HEK293 (cell line): ENCODE results near the gene SUPT5H.

ENCODE experiments used
- BCL11A ChIP-seq: fragments of 450-650 bp; formaldehyde crosslinking; IDR thresholded peaks from 2 replicates; pipeline ENCODE4 v1.5.1; 2016; ENCODE audit warnings: low read depth, missing biosample characterization, missing genetic modification characterization
- GLIS1 ChIP-seq: fragments of 450-650 bp; formaldehyde crosslinking; IDR thresholded peaks from 2 replicates; pipeline ENCODE4 v1.5.1; 2016; ENCODE audit warnings: missing biosample characterization, missing genetic modification characterization
- KLF8 ChIP-seq: fragments of 450-650 bp; formaldehyde crosslinking; IDR thresholded peaks from 2 replicates; pipeline ENCODE4 v1.5.1; 2016; ENCODE audit warnings: missing biosample characterization, missing genetic modification characterization
- PRDM1 ChIP-seq: fragments of 450-650 bp; formaldehyde crosslinking; IDR thresholded peaks from 2 replicates; pipeline ENCODE4; 2016; ENCODE audit warnings: missing biosample characterization, missing genetic modification characterization
- RBAK ChIP-seq: fragments of 450-650 bp; formaldehyde crosslinking; IDR thresholded peaks from 2 replicates; pipeline ENCODE4 v1.5.1; 2016; ENCODE audit warnings: missing biosample characterization, missing genetic modification characterization
- SP3 ChIP-seq: fragments of 450-650 bp; formaldehyde crosslinking; IDR thresholded peaks from 2 replicates; pipeline ENCODE4 v1.5.1; 2016; ENCODE audit warnings: missing biosample characterization, missing genetic modification characterization
- TCF7L2 ChIP-seq: IDR thresholded peaks from 2 replicates; pipeline ENCODE4 v1.6.1; 2011; ENCODE audit warnings: low read depth, mild to moderate bottlenecking, inconsistent platforms, low read length, moderate library complexity, borderline replicate concordance
- ZBTB17 ChIP-seq: fragments of 450-650 bp; formaldehyde crosslinking; IDR thresholded peaks from 2 replicates; pipeline ENCODE4 v1.5.1; 2016; ENCODE audit warnings: missing biosample characterization, missing genetic modification characterization
- ZNF121 ChIP-seq: fragments of 450-650 bp; formaldehyde crosslinking; IDR thresholded peaks from 2 replicates; pipeline ENCODE4 v1.5.1; 2016; ENCODE audit warnings: missing biosample characterization, missing genetic modification characterization
- ZNF155 ChIP-seq: fragments of 450-650 bp; formaldehyde crosslinking; IDR thresholded peaks from 2 replicates; pipeline ENCODE4 v1.5.1; 2016; ENCODE audit warnings: missing biosample characterization, missing genetic modification characterization
- ZNF184 ChIP-seq: fragments of 450-650 bp; IDR thresholded peaks from 2 replicates; pipeline ENCODE4 v1.5.1; 2018; ENCODE audit warnings: missing biosample characterization, mild to moderate bottlenecking, missing genetic modification characterization
- ZNF335 ChIP-seq: fragments of 450-650 bp; formaldehyde crosslinking; conservative IDR thresholded peaks from 2 replicates; pipeline ENCODE4 v1.5.1; 2016; ENCODE audit warnings: missing biosample characterization, missing genetic modification characterization
- ZNF394 ChIP-seq: fragments of 450-650 bp; formaldehyde crosslinking; IDR thresholded peaks from 2 replicates; pipeline ENCODE4 v1.5.1; 2016; ENCODE audit warnings: missing biosample characterization, missing genetic modification characterization, mild to moderate bottlenecking, moderate library complexity, borderline replicate concordance
- ZNF529 ChIP-seq: fragments of 450-650 bp; formaldehyde crosslinking; IDR thresholded peaks from 2 replicates; pipeline ENCODE4 v1.5.1; 2017; ENCODE audit warnings: missing genetic modification characterization, missing biosample characterization; ENCODE audit not compliant: insufficient replicate concordance
- ZNF629 ChIP-seq: fragments of 450-650 bp; formaldehyde crosslinking; IDR thresholded peaks from 2 replicates; pipeline ENCODE4 v1.5.1; 2017; ENCODE audit warnings: missing biosample characterization, missing genetic modification characterization
- ZNF660 ChIP-seq: fragments of 450-650 bp; IDR thresholded peaks from 2 replicates; pipeline ENCODE4 v1.5.1; 2018; ENCODE audit warnings: missing biosample characterization, mild to moderate bottlenecking, missing genetic modification characterization
- ZNF76 ChIP-seq: fragments of 450-650 bp; formaldehyde crosslinking; IDR thresholded peaks from 2 replicates; pipeline ENCODE4; 2016; ENCODE audit warnings: low read depth, missing biosample characterization, missing genetic modification characterization, borderline replicate concordance
- ZSCAN16 ChIP-seq: fragments of 450-650 bp; formaldehyde crosslinking; IDR thresholded peaks from 2 replicates; pipeline ENCODE4 v1.5.1; 2016; ENCODE audit warnings: missing biosample characterization, missing genetic modification characterization
- ZSCAN18 ChIP-seq: fragments of 450-650 bp; formaldehyde crosslinking; IDR thresholded peaks from 2 replicates; pipeline ENCODE4 v1.5.1; 2016; ENCODE audit warnings: missing biosample characterization, missing genetic modification characterization
- ZXDB ChIP-seq: fragments of 450-650 bp; formaldehyde crosslinking; IDR thresholded peaks from 2 replicates; pipeline ENCODE4 v1.5.1; 2016; ENCODE audit warnings: missing biosample characterization, missing genetic modification characterization
- TF ChIP-seq, protein P1 (sequence below): fragments of 450-650 bp; formaldehyde crosslinking; IDR thresholded peaks from 2 replicates; pipeline ENCODE4 v1.5.1; 2016; ENCODE audit warnings: missing biosample characterization, missing genetic modification characterization
- TF ChIP-seq, protein P2 (sequence below): fragments of 450-650 bp; formaldehyde crosslinking; IDR thresholded peaks from 2 replicates; pipeline ENCODE4 v1.5.1; 2016; ENCODE audit warnings: missing biosample characterization, missing genetic modification characterization, low read depth
- TF ChIP-seq, protein P3 (sequence below): fragments of 450-650 bp; formaldehyde crosslinking; IDR thresholded peaks from 2 replicates; pipeline ENCODE4 v1.5.1; 2017; ENCODE audit warnings: missing biosample characterization, missing genetic modification characterization
- TF ChIP-seq, protein P4 (sequence below): IDR thresholded peaks from 2 replicates; pipeline ENCODE4 v1.6.1; 2011; ENCODE audit warnings: mild to moderate bottlenecking, low read depth, low read length, borderline replicate concordance
- TF ChIP-seq, protein P5 (sequence below): fragments of 450-650 bp; IDR thresholded peaks from 2 replicates; pipeline ENCODE4 v1.5.1; 2018; ENCODE audit warnings: missing biosample characterization, mild to moderate bottlenecking, missing genetic modification characterization
- TF ChIP-seq, protein P6 (sequence below): fragments of 450-650 bp; formaldehyde crosslinking; optimal IDR thresholded peaks from 2 replicates; pipeline ENCODE3; 2016; ENCODE audit warnings: missing biosample characterization, mild to moderate bottlenecking, missing genetic modification characterization

SUPT5H gene

DNA sequence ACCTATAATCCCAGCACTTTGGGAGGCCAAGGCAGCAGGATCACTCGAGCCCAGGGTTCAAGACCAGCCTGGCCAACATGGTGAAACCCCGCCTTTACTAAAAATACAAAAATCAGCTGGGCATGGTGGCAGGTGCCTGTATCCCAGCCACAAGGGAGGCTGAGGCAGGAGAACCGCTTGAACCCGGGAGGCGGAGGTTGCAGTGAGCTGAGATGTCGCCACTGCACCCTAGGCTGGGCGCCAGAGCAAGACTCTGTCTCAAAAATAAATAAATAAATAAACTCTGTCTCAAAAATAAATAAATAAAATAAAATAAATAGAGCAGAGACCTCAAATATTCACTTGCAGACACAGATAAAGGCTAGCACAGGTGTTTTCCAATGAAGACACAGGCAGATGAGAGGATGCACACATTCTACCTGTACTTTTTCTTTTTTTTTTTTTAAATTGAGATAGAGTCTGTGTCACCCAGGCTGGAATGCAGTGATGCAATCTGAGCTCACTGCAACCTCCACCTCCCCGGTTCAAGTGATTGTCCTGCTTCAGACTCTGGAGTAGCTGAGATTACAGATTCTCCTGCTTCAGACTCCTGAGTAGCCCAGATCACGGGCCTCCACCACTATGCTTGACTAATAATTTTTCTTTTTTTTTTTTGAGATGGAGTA is 7.0 kb upstream of the SUPT5H start (continued):
- TF ChIP-seq, protein P1, sequence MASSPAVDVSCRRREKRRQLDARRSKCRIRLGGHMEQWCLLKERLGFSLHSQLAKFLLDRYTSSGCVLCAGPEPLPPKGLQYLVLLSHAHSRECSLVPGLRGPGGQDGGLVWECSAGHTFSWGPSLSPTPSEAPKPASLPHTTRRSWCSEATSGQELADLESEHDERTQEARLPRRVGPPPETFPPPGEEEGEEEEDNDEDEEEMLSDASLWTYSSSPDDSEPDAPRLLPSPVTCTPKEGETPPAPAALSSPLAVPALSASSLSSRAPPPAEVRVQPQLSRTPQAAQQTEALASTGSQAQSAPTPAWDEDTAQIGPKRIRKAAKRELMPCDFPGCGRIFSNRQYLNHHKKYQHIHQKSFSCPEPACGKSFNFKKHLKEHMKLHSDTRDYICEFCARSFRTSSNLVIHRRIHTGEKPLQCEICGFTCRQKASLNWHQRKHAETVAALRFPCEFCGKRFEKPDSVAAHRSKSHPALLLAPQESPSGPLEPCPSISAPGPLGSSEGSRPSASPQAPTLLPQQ (tag by site-specific recombination): peak; percentile 33; the same call in 1 of the 2 replicates
- TF ChIP-seq ZNF184 (tag by site-specific recombination) (0 out of 2 replicates have a peak, but pooled peaks have one; percentile 49), KLF8 (peak; percentile 61), ZBTB17 (tag by site-specific recombination) (peak; percentile 84), ZSCAN18 (tag by site-specific recombination) (no peak), ZNF335 (peak; percentile 82), ZNF76 (tag by site-specific recombination) (no peak), ZXDB (tag by site-specific recombination) (no peak), GLIS1 (tag by site-specific recombination) (peak; percentile 60; the same call in 1 of the 2 replicates), ZNF529 (no peak), BCL11A (tag by site-specific recombination) (0 out of 2 replicates have a peak, but pooled peaks have one; percentile 19), ZSCAN16 (tag by site-specific recombination) (no peak), ZNF629 (tag by site-specific recombination) (peak; percentile 57; the same call in 1 of the 2 replicates), SP3 (tag by site-specific recombination) (0 out of 2 replicates have a peak, but pooled peaks have one; percentile 9), ZNF121 (tag by site-specific recombination) (peak; percentile 61; the same call in 1 of the 2 replicates), ZNF660 (0 out of 2 replicates have a peak, but pooled peaks have one; percentile 55), ZNF394 (peak; percentile 98), PRDM1 (peak; percentile 59; the same call in 1 of the 2 replicates), RBAK (tag by site-specific recombination) (no peak), ZNF155 (no peak), TCF7L2 (no peak)
- TF ChIP-seq, protein P2, sequence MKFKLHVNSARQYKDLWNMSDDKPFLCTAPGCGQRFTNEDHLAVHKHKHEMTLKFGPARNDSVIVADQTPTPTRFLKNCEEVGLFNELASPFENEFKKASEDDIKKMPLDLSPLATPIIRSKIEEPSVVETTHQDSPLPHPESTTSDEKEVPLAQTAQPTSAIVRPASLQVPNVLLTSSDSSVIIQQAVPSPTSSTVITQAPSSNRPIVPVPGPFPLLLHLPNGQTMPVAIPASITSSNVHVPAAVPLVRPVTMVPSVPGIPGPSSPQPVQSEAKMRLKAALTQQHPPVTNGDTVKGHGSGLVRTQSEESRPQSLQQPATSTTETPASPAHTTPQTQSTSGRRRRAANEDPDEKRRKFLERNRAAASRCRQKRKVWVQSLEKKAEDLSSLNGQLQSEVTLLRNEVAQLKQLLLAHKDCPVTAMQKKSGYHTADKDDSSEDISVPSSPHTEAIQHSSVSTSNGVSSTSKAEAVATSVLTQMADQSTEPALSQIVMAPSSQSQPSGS: peak; percentile 35; the same call in 1 of the 2 replicates
- TF ChIP-seq, protein P3, sequence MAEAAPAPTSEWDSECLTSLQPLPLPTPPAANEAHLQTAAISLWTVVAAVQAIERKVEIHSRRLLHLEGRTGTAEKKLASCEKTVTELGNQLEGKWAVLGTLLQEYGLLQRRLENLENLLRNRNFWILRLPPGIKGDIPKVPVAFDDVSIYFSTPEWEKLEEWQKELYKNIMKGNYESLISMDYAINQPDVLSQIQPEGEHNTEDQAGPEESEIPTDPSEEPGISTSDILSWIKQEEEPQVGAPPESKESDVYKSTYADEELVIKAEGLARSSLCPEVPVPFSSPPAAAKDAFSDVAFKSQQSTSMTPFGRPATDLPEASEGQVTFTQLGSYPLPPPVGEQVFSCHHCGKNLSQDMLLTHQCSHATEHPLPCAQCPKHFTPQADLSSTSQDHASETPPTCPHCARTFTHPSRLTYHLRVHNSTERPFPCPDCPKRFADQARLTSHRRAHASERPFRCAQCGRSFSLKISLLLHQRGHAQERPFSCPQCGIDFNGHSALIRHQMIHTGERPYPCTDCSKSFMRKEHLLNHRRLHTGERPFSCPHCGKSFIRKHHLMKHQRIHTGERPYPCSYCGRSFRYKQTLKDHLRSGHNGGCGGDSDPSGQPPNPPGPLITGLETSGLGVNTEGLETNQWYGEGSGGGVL (tag by site-specific recombination): no peak; the same call in 1 of the 2 replicates
- TF ChIP-seq, protein P4, sequence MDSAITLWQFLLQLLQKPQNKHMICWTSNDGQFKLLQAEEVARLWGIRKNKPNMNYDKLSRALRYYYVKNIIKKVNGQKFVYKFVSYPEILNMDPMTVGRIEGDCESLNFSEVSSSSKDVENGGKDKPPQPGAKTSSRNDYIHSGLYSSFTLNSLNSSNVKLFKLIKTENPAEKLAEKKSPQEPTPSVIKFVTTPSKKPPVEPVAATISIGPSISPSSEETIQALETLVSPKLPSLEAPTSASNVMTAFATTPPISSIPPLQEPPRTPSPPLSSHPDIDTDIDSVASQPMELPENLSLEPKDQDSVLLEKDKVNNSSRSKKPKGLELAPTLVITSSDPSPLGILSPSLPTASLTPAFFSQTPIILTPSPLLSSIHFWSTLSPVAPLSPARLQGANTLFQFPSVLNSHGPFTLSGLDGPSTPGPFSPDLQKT: no peak
- TF ChIP-seq, protein P5, sequence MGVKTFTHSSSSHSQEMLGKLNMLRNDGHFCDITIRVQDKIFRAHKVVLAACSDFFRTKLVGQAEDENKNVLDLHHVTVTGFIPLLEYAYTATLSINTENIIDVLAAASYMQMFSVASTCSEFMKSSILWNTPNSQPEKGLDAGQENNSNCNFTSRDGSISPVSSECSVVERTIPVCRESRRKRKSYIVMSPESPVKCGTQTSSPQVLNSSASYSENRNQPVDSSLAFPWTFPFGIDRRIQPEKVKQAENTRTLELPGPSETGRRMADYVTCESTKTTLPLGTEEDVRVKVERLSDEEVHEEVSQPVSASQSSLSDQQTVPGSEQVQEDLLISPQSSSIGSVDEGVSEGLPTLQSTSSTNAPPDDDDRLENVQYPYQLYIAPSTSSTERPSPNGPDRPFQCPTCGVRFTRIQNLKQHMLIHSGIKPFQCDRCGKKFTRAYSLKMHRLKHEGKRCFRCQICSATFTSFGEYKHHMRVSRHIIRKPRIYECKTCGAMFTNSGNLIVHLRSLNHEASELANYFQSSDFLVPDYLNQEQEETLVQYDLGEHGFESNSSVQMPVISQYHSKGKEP (tag by site-specific recombination): 0 out of 2 replicates have a peak, but pooled peaks have one; percentile 36
- TF ChIP-seq, protein P6, sequence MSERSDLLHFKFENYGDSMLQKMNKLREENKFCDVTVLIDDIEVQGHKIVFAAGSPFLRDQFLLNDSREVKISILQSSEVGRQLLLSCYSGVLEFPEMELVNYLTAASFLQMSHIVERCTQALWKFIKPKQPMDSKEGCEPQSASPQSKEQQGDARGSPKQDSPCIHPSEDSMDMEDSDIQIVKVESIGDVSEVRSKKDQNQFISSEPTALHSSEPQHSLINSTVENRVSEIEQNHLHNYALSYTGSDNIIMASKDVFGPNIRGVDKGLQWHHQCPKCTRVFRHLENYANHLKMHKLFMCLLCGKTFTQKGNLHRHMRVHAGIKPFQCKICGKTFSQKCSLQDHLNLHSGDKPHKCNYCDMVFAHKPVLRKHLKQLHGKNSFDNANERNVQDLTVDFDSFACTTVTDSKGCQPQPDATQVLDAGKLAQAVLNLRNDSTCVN: peak; percentile 14
